Mesendoderm (in vitro differentiated cells): ENCODE data around the gene EXOC6.

Source experiments
- DNase-seq: peaks from one replicate; pipeline ENCODE4 v3.0.0; 2013
- H2AK5ac ChIP-seq: 2 replicates; pipeline ENCODE4 v1.6.1; 2013; ENCODE audit warnings: low read length, inconsistent platforms
- H2BK120ac ChIP-seq: 2 replicates; pipeline ENCODE4 v1.6.1; 2013; ENCODE audit warnings: low read depth, mild to moderate bottlenecking, low read length, moderate library complexity, mixed read lengths
- H2BK15ac ChIP-seq: replicated peaks from 2 replicates; pipeline ENCODE4 v1.6.1; 2013; ENCODE audit warnings: low read depth, mild to moderate bottlenecking, moderate library complexity
- H2BK5ac ChIP-seq: 2 replicates; pipeline ENCODE4 v1.6.1; 2013; ENCODE audit warnings: low read length, inconsistent platforms
- H3K18ac ChIP-seq: 2 replicates; pipeline ENCODE4 v1.6.1; 2013; ENCODE audit warnings: mild to moderate bottlenecking, low read length, mixed read lengths
- H3K23ac ChIP-seq: one replicate; pipeline ENCODE4 v1.6.1; 2013; ENCODE audit warnings: low read length
- H3K27ac ChIP-seq: 2 replicates; pipeline ENCODE4 v1.5.1; 2013; ENCODE audit warnings: low read depth, mild to moderate bottlenecking, inconsistent platforms, low read length, moderate library complexity
- H3K27me3 ChIP-seq: 2 replicates; pipeline ENCODE4 v1.6.1; 2013; ENCODE audit warnings: low read length, control low read depth, mild to moderate bottlenecking, inconsistent platforms; ENCODE audit not compliant: insufficient read depth, poor library complexity
- H3K36me3 ChIP-seq: 2 replicates; pipeline ENCODE4 v1.6.1; 2013; ENCODE audit warnings: low read length, inconsistent platforms; ENCODE audit not compliant: control insufficient read depth, insufficient read depth
- H3K4ac ChIP-seq: one replicate; pipeline ENCODE4 v1.6.1; 2013; ENCODE audit warnings: low read depth, mild to moderate bottlenecking, low read length, moderate library complexity
- H3K4me1 ChIP-seq: 2 replicates; pipeline ENCODE4 v1.6.1; 2013; ENCODE audit warnings: low read depth, low read length, inconsistent platforms; ENCODE audit not compliant: control insufficient read depth
- H3K4me2 ChIP-seq: 2 replicates; pipeline ENCODE4 v1.6.1; 2013; ENCODE audit warnings: low read length
- H3K4me3 ChIP-seq: 2 replicates; pipeline ENCODE4 v1.5.1; 2013; ENCODE audit warnings: mild to moderate bottlenecking, low read length
- H3K56ac ChIP-seq: one replicate; pipeline ENCODE4 v1.6.1; 2013; ENCODE audit warnings: low read length
- H3K79me1 ChIP-seq: 2 replicates; pipeline ENCODE4 v1.6.1; 2013; ENCODE audit warnings: low read length, inconsistent platforms
- H3K79me2 ChIP-seq: 2 replicates; pipeline ENCODE4 v1.6.1; 2013; ENCODE audit warnings: mild to moderate bottlenecking, low read length; ENCODE audit not compliant: control insufficient read depth, insufficient read depth
- H3K9ac ChIP-seq: 2 replicates; pipeline ENCODE4 v1.6.1; 2013; ENCODE audit warnings: low read length, inconsistent platforms
- H4K5ac ChIP-seq: one replicate; pipeline ENCODE4 v1.6.1; 2013; ENCODE audit warnings: low read length
- H4K8ac ChIP-seq: one replicate; pipeline ENCODE4 v1.6.1; 2013; ENCODE audit warnings: low read depth, mild to moderate bottlenecking, control low read depth, low read length, moderate library complexity
- WGBS: extraction: QIAGEN DNeasy Blood & Tissue Kit; methylation state at CpG from one replicate; pipeline ENCODE4 v1.1.7; 2013; ENCODE audit warnings: low lambda C conversion rate, missing lambda C conversion rate; ENCODE audit not compliant: insufficient coverage; ENCODE audit errors: extremely low coverage; 5-methylcytosine and 5-hydroxymethylcytosine counted together

The EXOC6 gene

GRCh38 chr10:93069245-93069561, 220.9 kb downstream of the EXOC6 start:
- Histone ChIP-seq H2BK15ac (no peak overlapping the region), H4K5ac (no peak overlapping the region), H3K4me3 (no peak overlapping the region), H4K8ac (no peak overlapping the region), H3K79me2 (peaks cover 1% of the 10 kb centered on the region), H3K36me3 (no peaks in the 10 kb centered on the region), H3K4ac (no peak overlapping the region), H3K4me1 (no peaks in the 10 kb centered on the region), H3K56ac (peak overlapping the region; percentile 86), H2AK5ac (no peak overlapping the region), H3K23ac (peak overlapping the region; percentile 33), H3K27ac (no peak overlapping the region), H3K79me1 (no peaks in the 10 kb centered on the region), H3K18ac (no peak overlapping the region), H3K4me2 (no peak overlapping the region), H3K27me3 (peaks cover 80% of the 10 kb centered on the region), H2BK5ac (no peak overlapping the region), H2BK120ac (no peak overlapping the region), H3K9ac (no peak overlapping the region)
- DNase-seq = no peak
- WGBS = no CpG with 5 or more reads among the region's 10 CpGs

GRCh38 chr10:93070378-93071176, 222.3 kb downstream of the EXOC6 start:
- H4K5ac ChIP-seq = no peak overlapping the region
- peaks cover 3% of the 10 kb centered on the region for H3K79me1 ChIP-seq
- peaks cover 3% of the 10 kb centered on the region for H3K36me3 ChIP-seq
- no peak overlapping the region for H3K27ac ChIP-seq
- H3K4me2 ChIP-seq = no peak overlapping the region
- no peak overlapping the region for H3K9ac ChIP-seq
- WGBS = no CpG with 5 or more reads among the region's 5 CpGs
- H3K79me2 ChIP-seq = peaks cover 12% of the 10 kb centered on the region
- H3K18ac ChIP-seq = no peak overlapping the region
- no peak overlapping the region for H2BK5ac ChIP-seq
- H3K4me3 ChIP-seq = no peak overlapping the region
- no peak overlapping the region for H2BK120ac ChIP-seq
- peaks cover 75% of the 10 kb centered on the region for H3K27me3 ChIP-seq
- no peak overlapping the region for H2BK15ac ChIP-seq
- H3K4ac ChIP-seq = no peak overlapping the region
- H3K23ac ChIP-seq = no peak overlapping the region
- no peaks in the 10 kb centered on the region for H3K4me1 ChIP-seq
- no peak overlapping the region for H2AK5ac ChIP-seq
- no peak for DNase-seq
- H3K56ac ChIP-seq = no peak overlapping the region
- H4K8ac ChIP-seq = no peak overlapping the region

GRCh38 chr10:93071177-93071472, 222.8 kb downstream of the EXOC6 start:
- no peak overlapping the region for H3K4ac ChIP-seq
- H3K79me2 ChIP-seq = peaks cover 15% of the 10 kb centered on the region
- no peak overlapping the region for H3K23ac ChIP-seq
- H3K4me1 ChIP-seq = no peaks in the 10 kb centered on the region
- H3K36me3 ChIP-seq = peaks cover 5% of the 10 kb centered on the region
- no peak overlapping the region for H2BK5ac ChIP-seq
- no peak overlapping the region for H3K27ac ChIP-seq
- no peak overlapping the region for H2BK15ac ChIP-seq
- no peak overlapping the region for H2BK120ac ChIP-seq
- no peak overlapping the region for H3K4me3 ChIP-seq
- no CpG with 5 or more reads among the region's 7 CpGs for WGBS
- no peak overlapping the region for H3K4me2 ChIP-seq
- H4K5ac ChIP-seq = no peak overlapping the region
- H2AK5ac ChIP-seq = no peak overlapping the region
- H3K79me1 ChIP-seq = peaks cover 3% of the 10 kb centered on the region
- H3K18ac ChIP-seq = no peak overlapping the region
- no peak overlapping the region for H3K9ac ChIP-seq
- H4K8ac ChIP-seq = no peak overlapping the region
- DNase-seq = no peak
- H3K56ac ChIP-seq = no peak overlapping the region
- H3K27me3 ChIP-seq = peaks cover 71% of the 10 kb centered on the region

GRCh38 chr10:93071674-93072224, 223.4 kb downstream of the EXOC6 start:
- DNase-seq = peak; percentile 82
- no peak overlapping the region for H2BK120ac ChIP-seq
- peak overlapping the region; percentile 29 for H3K4me3 ChIP-seq
- H3K27ac ChIP-seq = no peak overlapping the region
- peak overlapping the region; percentile 21 for H3K18ac ChIP-seq
- no peak overlapping the region for H4K8ac ChIP-seq
- peak overlapping the region; percentile 68 for H3K56ac ChIP-seq
- H2BK5ac ChIP-seq = no peak overlapping the region
- peaks cover 3% of the 10 kb centered on the region for H3K79me1 ChIP-seq
- H2AK5ac ChIP-seq = no peak overlapping the region
- peaks cover 65% of the 10 kb centered on the region for H3K27me3 ChIP-seq
- no peak overlapping the region for H2BK15ac ChIP-seq
- peaks cover 5% of the 10 kb centered on the region for H3K36me3 ChIP-seq
- H3K4me2 ChIP-seq = peak overlapping the region; percentile 59
- peaks cover 15% of the 10 kb centered on the region for H3K79me2 ChIP-seq
- peak overlapping the region; percentile 8 for H3K23ac ChIP-seq
- H3K4ac ChIP-seq = no peak overlapping the region
- peak overlapping the region; percentile 97 for H3K9ac ChIP-seq
- WGBS = no CpG with 5 or more reads among the region's 37 CpGs
- no peaks in the 10 kb centered on the region for H3K4me1 ChIP-seq
- no peak overlapping the region for H4K5ac ChIP-seq

- Histone ChIP-seq H3K56ac (peak overlapping the region; percentile 68), H3K4me3 (peak overlapping the region; percentile 29), H2BK15ac (no peak overlapping the region), H3K79me1 (peaks cover 3% of the 10 kb centered on the region), H3K79me2 (peaks cover 15% of the 10 kb centered on the region), H3K36me3 (peaks cover 5% of the 10 kb centered on the region), H4K8ac (no peak overlapping the region), H3K27ac (no peak overlapping the region), H2BK120ac (no peak overlapping the region), H3K4me2 (peak overlapping the region; percentile 59), H3K23ac (peak overlapping the region; percentile 8), H3K4me1 (no peaks in the 10 kb centered on the region), H2AK5ac (no peak overlapping the region), H3K9ac (peak overlapping the region; percentile 97), H3K18ac (peak overlapping the region; percentile 21), H3K4ac (no peak overlapping the region), H3K27me3 (peaks cover 60% of the 10 kb centered on the region), H2BK5ac (no peak overlapping the region), H4K5ac (no peak overlapping the region)
- no CpG with 5 or more reads among the region's 27 CpGs for WGBS
- DNase-seq = no peak
Measured at GRCh38 chr10:93072225-93072712, 223.9 kb downstream of the EXOC6 start.
